GM12865 (cell line): ENCODE data around the gene TBC1D22A.

ENCODE experiments used
- DNase-seq: peaks from one replicate; pipeline ENCODE4 v3.0.0; 2010; ENCODE audit warnings: low read depth
- H3K4me3 ChIP-seq: 2 replicates; pipeline ENCODE4 v1.5.1; 2011; ENCODE audit warnings: mild to moderate bottlenecking, low read depth, low read length, control low read depth
- TF ChIP-seq, protein P1 (sequence below): IDR thresholded peaks from 2 replicates; pipeline ENCODE4 v1.5.1; 2011; ENCODE audit warnings: low read length, control low read depth, low read depth, inconsistent platforms; ENCODE audit not compliant: insufficient read depth; ENCODE audit errors: missing control alignments

Gene TBC1D22A

DNA sequence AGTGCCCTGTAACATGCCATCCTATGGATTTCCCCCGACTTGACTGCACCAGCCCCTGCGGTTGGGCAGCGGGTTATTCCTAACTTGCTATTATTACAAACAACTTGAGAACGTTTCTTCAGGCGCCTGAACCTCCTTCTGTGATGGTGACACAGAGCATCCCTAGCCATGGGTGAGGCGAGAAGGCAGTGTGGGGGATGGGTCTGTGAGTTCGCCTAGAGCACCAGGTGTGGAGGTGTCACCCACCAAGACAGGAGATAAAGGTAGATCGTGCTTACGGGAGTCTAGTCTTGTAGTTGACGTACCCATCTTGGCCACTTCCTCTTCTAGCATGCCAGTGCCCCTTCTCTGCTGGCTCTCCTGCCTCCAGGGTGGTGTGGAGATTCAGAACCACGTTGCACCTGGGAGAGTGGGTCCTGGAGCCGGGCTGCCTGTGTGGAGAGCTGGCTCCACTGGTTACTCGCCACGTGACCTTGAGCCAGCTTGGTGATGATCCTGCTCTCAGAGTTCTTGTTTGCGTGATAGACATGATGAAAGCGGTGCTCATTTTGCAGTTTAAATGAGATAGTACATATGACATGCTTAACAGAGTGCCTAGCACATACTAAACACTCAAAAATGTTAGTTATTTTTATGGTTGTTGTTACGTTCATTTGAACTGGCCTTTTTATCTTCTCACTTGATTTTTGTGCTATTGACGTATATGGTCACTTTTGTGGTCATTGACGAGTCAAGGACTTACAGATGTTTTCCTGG is 37.8 kb downstream of the TBC1D22A start:
- H3K4me3 ChIP-seq = no peak overlapping the region
- TF ChIP-seq, protein P1, sequence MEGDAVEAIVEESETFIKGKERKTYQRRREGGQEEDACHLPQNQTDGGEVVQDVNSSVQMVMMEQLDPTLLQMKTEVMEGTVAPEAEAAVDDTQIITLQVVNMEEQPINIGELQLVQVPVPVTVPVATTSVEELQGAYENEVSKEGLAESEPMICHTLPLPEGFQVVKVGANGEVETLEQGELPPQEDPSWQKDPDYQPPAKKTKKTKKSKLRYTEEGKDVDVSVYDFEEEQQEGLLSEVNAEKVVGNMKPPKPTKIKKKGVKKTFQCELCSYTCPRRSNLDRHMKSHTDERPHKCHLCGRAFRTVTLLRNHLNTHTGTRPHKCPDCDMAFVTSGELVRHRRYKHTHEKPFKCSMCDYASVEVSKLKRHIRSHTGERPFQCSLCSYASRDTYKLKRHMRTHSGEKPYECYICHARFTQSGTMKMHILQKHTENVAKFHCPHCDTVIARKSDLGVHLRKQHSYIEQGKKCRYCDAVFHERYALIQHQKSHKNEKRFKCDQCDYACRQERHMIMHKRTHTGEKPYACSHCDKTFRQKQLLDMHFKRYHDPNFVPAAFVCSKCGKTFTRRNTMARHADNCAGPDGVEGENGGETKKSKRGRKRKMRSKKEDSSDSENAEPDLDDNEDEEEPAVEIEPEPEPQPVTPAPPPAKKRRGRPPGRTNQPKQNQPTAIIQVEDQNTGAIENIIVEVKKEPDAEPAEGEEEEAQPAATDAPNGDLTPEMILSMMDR = no peak
- DNase-seq = no peak

DNA sequence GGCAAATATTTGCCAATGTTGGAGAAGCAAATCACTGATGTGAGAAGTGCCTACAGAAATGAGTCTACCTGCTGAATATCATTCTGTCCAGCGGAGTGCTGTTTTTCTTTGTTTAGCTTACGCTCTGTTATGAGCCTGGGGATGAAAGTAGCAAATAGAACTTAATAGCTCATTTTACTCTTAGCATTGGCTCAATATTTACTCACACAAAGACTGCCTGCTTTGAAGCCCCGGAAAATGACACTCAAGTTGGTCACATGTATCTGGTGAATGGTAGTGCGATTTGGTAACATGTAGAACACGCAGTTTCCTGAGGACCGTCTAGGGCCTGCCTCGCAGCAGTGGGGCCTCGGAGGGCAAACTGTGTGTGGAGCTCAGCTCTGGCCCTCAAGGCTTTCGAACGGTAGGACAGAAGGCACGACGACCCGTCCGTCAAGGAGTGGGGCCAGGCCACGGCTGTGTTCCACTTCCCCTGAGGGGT is 38.9 kb downstream of the TBC1D22A start:
- TF ChIP-seq, protein P1 = no peak
- H3K4me3 ChIP-seq = no peak overlapping the region
- DNase-seq = no peak

DNA sequence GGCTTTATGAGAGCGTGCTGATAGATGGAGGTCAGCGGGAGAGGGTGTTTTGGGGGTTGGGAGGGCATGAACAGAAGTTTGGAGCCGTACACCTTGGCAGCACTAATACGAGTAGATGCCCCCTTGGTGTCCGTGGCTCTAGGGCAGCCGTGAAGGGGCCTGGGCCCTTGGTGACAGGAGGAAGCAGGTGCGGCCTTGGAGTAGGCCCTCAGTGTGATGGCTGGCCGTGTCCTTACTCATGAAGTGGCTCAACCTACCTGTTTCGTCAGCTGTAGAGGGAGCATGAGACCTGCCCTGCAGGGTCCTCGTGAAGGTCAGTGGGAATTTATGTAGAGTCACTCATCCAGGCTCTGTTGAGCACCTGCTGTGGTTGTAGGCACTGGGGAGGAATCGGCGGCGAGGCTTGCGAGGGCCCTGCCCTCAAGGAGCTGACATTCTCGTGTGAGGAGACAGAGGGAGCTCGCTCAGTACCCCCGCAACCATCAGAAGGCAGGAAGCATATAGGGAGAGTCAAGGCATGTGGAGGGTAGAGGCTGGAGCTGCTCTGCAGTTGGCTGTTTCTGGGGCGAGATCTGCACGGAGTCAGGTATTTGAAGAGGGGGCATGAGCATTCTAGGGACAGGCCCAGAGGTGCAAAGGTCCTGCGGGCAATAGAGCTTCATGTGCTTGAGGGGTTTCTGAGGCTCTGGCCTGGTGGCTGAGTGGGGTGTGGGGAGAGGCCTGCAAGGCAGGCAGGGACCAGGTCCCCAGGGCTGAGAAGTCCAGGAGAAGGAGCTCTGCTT is 39.6 kb downstream of the TBC1D22A start:
- DNase-seq = no peak
- TF ChIP-seq, protein P1 = no peak
- no peak overlapping the region for H3K4me3 ChIP-seq

DNA sequence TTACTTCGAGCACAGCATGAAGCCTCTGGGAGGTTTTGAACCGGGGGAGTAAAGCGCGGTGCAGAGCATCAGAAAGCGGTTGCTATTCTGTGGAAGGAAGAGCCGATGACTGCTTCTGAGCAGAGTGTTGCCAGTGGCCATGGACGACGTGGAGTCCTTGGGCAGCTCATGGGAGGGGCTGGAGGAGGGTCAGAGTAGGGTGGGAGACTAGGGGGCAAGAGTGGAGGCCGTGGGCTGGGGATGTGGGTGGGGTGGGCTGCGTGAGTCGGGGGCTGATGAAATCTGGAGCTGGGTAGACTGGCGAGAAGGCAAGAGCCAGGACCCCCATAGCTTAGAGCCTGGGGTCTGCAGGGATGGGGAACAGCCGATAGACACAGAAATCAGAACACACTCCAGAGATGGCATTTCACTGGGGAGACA is 40.2 kb downstream of the TBC1D22A start:
- H3K4me3 ChIP-seq = no peak overlapping the region
- DNase-seq = no peak
- TF ChIP-seq, protein P1 = no peak

DNA sequence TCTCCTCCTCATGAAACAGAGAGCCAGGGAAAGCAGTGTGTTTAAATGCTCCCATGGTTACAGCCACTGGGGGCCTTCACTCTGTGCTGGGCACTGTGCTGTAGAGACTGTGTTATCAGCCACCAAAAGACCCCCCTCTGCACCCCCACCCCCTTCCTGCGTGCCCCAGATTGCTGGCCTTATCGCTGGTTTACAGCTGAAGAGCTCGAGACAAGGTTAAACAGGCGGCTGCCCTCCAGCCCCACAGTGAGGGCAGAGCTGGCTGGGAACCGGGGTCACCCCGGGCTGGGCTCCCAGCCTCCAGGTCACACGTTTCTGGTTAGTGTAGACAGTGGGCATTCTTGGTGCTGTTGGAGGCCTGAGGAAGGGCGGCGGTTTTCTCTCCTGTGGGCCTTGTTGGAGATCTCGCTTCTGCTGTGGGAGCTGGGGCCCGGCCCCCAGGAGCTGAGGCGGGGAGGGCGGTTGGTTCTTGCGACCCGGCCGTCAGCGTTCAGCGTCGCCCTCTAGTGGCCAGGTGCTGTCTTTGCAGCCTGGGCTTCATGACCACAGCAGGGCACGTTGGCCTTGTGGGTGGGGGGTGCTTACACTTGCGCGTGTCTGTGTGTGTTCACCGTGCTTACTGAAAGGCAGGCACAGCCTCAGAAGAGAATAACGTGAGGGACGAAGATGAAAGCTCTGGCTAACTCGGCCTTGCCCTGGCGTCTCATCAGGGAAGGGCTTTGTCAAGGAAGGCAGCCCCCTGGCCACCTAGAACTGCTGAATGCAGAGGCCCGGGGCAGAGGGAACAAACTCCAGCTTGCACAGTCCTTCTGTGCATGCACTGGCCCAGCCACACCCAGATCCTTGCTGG is 40.8 kb downstream of the TBC1D22A start:
- DNase-seq = peak; percentile 81
- H3K4me3 ChIP-seq = no peak overlapping the region
- TF ChIP-seq, protein P1 = peak; percentile 99

DNA sequence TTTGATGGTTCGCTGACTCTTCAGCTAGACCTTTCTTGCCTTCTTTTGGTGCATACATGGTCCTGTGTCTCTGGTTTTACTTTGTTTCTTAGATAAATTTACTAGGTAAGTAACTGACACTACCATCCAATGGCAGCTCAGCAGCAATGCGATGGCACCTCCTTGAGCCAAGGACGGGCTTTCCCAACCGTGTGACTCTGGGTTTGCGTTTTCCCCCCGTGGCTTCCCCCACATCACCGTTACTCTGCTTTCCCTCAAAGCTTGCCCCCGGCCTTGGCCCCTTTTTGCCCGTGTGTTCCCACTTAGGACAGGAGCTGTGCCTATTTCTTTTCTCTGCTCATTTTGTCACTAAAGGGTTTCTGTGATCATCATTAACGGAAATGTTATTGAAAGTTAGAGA is 41.5 kb downstream of the TBC1D22A start:
- no peak for DNase-seq
- TF ChIP-seq, protein P1 = no peak

More for the DNA sequence above, 41.5 kb downstream of the TBC1D22A start:
- H3K4me3 ChIP-seq = no peak overlapping the region
